NCI-H446 (cell line): ENCODE data around the gene GPC6.
"Not testable (repeated sequence)": the region's sequence is repeated elsewhere in the genome, so short reads cannot be mapped to it uniquely, and the experiment has no call there.

ENCODE experiments used
- DNase-seq, 2 experiments: peaks; one replicate each; lab custom pipeline; 2025; lab: John Stamatoyannopoulos, UW

GPC6 gene

DNA sequence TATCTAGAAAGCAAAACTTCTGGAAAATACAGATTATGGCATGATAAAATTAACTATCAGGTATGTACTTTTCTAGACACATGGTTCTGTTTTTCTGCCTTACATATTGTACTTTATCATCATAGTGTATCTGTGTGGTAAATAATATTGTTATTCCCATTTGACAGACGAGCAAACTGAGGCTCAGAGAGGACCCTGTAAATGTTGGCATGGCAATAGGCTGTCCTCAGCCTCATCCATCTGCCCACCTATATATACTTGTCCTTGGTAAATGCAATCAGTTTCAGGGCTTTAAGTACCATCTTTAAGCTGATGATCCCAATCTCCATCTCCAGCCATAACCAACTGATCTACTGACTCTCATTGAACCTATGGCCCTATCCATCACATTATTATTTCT lies 1074.9 kb downstream of the GPC6 start:
- no peak for DNase-seq

DNA sequence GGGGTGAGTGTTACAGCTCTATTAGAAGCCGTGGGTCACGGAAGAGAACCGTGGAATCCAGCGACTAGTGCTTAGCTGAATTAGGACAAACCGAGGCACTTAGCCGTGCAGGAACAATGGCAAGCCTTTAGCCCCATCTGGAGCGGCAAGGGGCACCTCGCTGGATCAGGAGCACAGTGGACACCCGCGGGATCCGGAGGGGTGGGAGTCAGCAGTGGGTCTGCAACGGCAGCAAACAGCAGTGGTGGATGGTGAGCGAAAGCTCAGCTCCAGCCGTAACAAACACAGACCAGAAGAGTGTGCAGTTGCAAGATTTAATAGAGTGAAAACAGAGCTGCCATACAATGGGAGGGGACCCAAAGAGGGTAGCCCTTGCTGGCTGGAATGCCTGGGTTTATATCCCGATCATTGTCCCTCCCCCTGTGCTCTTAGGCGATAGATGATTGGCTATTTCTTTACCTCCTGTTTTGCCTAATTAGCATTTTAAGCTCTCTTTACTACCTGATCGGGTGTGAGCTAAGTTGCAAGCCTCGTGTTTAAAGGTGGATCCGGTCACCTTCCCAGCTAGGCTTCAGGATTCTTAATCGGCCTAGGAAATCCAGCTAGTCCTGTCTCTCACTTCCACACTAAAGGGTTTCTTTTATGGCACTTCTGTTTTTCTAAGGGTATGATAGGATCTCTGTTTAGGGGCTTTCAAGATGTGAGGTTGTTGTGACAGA lies 1076.4 kb downstream of the GPC6 start:
- not testable (repeated sequence) for DNase-seq

DNA sequence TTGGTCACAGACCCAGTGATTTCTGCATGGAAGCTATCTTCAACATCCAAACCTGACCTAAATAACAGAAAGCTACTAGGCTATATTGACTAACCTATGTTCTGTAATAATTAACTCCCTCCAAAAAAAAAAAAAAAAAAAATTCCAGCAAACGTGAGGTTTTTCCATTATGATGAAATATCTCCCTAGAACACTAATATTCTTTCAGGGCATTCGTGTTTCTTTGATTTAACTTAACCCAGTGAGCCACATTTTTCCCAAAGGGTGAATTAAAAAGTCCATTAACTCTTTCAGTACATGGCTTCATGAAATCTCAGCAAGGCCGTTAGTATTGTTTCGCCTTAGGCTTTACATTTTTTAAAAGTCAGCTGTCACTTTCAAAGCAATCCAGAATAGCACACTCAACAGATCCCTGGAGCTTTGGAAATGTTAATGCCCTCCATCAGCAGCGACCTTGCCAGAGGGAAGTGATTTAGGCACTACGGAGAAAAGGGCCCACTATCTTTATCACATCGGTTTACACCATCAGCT lies 1077.1 kb downstream of the GPC6 start:
- no peak for DNase-seq

DNA sequence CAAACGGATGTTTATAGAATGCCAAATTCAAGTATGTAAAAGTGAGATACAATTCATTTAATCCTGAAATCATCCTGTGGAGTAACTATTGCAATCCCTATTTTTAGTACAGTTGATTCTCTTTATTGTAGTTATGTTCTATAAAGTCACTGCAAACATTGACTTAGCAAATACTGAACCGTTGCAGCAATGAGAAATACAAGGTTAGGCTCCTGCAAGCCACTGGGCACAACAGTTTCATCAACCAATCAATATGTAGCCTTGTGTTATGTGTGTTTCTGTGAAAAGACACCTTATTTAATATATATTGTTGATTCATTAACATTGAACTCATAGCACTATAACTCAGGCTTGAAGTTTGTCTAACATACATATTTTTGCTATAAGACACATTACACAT lies 1078.4 kb downstream of the GPC6 start:
- DNase-seq = no peak

DNA sequence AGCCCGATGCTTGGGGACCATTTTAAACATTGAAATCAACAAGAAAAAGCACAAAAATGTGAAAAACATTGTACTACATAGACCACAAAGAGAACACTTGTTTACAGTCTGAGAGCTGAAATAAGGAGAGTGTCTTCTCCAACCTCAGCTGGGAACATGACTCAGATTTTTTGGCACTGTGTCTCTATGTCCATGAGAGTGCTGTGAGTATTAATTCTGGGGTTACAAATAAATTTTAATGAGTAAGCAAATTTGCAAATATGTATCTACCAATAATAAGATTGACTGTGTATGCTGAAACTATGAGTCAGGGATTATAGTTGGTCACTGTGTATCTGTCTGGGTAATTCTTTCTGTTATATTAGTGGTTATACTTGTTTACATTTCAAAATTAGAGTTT lies 1078.9 kb downstream of the GPC6 start:
- peak in 1 of 2 experiments; percentile 13 for DNase-seq

DNA sequence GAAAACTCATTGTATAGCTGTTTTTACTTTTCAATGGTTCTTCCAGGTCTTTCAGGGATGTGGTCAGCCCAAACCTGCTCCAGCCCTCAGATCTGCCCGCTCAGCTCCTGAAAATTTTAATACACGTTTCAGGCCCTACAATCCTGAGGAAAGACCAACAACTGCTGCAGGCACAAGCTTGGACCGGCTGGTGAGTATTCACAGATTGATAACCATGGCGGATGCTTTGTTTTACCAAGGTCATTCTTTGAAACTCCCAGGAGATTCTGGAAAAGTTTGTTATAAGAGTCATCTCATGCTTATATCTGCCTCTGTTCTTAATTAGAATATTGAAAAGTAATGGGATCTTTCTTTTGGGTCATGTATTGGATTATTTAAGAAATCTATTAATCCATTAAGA lies 1079.3 kb downstream of the GPC6 start:
- DNase-seq = no peak

DNA sequence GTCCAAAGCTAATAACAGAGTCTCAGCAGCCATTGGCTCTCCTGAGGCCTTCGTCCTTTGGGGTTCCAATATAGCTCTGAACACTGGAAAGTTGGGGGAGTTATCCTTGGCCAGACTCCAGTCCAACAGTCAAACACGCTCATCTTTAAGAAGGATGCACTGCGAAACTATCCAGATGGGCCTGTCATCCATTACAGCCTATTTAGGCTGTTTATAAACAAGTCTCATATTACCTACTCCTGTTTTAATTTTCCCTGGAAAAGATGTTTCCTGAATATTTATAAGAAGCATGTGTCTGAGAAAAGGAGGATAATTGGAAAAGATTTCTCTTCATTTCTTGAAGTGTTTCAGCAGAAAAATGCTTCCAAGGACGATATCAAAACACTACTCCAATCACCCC lies 1082.2 kb downstream of the GPC6 start:
- peak in 1 of 2 experiments; percentile 4 for DNase-seq

DNA sequence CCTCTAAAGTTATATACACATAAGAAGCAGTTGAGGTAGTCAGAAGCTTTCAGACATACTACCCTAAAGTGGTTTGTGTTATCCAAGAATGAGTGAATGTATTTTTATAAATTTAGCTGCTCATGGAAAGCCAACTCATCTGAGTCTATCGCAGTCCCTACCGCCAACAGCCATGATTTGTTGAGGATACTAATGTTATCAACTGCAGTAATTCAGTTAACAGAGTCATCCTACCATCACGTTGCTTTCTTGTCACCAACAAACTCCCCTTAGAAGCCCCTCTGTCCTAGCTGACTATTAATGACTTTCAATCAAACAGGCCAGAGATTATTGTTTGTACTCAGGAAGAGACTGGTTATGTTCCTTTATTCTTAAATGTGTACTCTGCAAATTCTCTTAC lies 1083.0 kb downstream of the GPC6 start:
- no peak for DNase-seq

DNA sequence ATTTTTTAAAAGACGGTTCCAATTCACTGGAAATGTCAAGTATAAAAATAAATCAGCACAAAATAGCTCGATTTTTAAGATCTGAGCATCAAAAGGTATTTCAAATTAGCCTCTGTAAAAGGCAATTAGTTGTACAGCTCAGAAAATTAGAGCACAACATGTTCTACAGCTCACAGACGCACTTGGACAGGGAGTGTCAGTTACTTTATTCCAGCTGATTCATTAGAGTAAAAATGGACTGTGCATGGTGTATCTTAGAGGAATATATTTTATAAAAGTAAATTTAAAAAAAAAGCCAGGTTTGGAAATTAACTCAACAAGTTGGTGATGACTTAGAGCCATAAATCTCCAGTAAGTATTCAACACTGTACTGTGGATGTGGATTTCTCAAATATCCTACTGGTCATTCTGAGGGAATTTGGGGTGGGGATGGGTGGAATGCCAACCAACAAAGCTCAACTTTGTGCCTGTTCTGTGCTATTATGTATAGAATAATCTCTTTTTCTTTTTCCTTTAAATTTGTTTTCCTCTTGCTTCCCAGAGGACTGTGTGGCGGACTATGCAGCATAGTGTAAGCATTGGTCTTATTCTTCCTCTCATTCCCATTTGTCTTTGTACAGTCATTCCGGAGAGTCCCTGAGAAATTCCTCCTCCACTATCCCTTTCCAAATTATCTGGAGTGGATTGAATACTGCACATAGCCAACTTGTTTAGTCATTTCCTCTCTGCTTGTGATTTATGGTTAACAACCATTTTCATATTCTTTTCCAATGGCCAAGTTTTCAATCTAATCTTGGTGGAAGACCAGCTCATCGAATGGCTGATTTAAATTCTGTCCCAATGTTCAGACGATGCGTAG lies 1083.6 kb downstream of the GPC6 start:
- DNase-seq = no peak

DNA sequence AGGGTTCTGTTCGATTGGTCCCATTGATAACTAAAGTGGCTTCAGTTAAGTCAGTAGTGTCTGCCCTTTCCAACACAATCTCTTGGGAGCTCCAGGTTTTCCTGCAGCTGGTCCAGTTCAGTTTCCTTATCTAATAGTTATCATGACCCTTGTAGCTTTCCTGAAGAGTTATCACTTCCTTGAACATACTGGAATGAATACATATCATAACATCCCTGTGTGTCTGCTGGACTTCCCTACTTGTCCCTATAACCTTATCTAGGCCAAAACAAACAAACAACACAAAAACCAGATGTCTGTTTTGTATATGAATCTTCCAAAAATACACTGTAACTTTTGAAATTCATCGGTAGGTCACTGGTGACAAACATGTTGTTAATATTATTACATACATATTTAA lies 1085.3 kb downstream of the GPC6 start:
- no peak for DNase-seq

DNA sequence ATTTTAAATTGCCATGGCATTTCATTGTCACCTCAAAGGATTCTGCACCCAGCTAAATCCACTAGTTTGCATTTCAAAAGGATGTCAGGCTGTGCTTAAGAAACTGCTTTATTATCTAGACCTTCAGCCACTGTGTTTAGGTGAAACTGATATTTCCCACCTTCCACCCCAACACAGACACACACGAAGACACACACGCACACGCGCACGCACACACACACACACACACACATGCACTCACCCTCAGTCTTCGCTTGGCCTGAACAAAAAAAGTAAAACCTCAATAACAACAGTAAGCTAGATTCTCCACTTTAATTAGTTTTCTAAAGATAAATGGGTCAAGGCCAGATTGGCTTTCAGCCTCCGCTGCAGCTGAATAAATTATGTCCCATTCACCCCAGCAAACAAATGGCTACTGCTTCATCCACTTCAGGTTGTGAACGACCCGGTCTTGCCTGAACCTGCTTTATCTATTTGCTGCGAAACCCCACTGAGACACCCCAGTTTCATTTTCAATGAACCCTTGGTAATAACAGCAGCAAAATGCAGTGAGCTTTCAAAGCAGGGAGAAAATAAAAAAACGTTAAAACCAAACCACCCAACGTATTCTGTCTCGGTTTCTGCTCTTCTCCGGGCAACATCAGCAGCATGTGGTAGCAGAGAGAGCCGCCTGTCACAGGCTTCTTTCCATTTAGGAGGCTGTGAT lies 1086.1 kb downstream of the GPC6 start:
- DNase-seq = no peak

DNA sequence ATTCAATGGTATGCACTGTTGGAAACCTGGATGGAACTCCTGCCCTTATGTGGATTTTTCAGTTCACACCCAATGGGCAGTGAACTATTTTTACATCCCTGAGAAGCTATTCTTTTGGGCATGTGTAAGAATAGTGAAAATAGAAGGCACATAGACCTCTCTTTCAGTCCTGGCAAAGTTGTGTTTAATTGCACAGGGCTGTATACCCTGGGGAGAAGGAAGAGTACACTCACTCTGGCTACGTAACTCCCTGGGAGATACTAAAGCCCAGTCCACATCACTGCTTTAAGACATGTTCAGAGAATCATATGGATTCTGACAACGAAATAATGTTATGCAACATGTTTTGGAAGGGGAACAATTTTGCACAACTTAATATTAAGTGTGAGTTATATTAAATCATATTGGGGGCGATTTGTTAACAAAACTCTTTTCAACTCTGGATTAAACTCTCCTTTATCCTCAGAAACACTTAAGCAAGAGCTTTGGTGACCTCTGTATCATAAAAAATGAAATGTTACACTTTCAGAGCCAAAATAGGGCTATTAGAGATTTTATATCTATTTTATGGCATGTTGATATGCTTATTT lies 1086.8 kb downstream of the GPC6 start:
- DNase-seq = no peak

DNA sequence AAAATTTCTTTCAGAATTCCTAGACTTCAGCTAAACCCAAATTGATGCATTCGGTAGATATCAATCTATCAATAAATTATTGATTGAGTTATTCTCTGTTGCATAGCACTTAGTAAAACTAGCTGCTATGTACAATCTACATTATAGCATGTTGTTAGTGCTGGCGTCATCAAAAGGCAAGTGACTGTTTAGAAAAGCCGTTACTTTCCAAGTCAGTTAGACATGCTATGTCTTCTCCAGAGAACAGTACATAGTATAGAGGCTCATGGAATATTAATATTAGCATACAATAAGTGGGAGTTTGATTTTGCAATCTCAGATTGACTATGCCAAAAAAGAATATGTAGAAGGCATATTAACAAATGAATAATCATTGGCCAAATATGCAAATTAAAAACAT lies 1087.3 kb downstream of the GPC6 start:
- DNase-seq = no peak

DNA sequence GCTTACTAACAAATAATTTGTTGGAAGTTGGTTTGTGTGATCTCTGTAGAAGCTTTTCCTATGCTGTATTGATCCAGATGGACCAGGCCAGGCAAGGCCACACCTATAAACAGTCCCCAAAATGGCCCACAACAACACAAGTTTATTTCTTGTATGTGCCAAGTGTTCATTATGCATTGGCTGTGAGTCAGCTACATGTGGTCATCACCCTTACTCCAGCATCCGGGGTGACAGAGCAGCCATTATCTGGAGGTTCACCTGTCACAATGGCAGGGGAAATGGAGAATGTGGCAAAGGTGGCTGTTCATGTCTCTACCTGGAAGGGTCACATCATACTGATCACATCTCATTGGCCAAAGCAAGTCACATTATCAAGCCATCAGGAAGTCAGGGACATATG lies 1088.6 kb downstream of the GPC6 start:
- no peak for DNase-seq

DNA sequence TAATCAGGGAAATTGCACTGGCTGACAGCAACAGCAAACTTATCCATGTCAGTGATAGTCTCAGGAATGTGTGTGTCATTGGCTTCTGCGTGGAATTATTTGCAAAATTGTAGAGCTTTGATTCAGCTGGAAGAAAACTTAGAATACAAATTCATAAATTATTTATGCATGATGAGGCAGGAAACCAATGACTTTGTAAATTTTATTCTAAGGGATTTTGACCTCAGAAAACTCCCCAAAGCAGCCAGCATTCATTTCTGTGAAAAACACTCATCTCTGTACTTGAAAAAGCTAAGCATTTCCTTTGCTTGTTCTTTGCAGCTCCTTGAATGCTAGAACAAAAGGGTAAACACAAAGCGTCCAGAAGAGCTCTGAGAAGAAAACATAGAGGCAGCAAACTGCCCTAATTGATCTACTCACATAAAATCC lies 1090.5 kb downstream of the GPC6 start:
- no peak for DNase-seq

DNA sequence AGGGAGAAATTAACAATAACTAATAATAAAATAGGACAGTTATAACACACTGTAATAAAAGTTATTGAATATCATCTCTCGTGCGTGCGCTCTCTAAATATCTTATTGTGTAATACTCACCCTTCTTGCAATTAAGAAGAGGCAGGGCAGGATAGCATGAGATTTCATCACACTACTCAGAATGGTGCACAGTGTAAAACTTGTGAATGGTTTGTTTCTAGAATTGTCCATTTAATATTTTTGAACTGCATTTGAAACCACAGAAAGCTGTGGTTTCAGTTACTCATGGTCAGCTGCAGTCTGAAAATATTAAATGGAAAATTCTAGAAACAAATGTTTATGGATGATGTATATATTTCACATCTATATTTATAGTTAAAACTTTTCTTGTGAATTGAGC lies 1091.8 kb downstream of the GPC6 start:
- no peak for DNase-seq

DNA sequence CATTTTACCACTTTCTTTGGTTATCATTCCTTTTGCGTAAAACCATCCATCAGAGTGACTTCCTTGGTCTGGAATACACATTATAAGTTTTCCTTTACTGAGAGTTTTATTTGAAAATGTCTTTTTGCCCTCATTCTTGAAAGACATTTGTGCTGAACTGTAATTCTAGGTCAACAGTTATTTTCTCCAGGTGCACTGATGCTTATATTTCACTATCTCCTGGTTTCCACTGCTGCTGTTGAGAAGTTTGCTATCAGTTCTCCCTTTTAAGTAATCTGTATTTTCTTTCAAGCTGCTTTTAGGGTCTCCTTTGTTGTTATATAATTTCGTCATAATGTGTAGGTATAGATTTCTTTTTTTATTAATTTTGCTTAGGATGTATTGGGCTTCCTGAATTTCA lies 1092.9 kb downstream of the GPC6 start:
- DNase-seq = no peak

DNA sequence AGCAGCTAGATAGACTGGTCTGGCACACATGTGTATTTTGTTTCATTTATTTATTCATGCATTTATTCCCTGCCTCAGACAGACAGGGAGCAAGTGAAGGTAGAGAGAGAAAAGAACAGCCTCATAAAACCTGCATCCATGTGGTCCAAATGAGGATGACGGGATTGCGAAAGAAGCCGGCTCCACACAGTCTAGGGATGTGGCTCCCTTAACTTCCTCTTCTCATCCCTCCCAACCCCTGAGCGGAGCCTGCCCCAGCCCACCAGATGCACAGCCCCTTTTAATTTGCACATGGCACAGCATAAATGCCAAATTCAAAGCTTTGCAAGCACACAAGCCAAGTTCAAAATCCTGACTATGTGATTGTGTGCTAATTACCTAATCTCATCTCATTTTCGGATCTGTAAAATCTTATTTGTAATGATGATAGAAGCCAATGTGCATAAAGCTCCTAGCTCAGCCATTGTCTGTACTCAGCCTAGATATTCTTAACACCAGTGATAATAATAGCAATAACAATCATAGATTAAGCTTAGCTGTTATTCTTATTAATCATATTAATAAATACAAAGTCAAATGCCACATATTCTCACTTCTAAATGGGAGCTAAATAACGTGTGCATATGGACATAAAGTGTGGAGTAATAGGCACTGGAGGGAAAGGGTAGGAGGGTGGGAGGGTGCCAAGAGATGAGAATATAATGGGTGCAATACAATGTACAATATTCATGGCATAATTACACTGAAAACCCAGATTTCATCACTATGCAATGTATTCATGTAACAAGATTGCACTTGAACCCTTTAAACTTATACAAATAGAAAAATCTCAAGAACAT lies 1096.5 kb downstream of the GPC6 start:
- DNase-seq = no peak

DNA sequence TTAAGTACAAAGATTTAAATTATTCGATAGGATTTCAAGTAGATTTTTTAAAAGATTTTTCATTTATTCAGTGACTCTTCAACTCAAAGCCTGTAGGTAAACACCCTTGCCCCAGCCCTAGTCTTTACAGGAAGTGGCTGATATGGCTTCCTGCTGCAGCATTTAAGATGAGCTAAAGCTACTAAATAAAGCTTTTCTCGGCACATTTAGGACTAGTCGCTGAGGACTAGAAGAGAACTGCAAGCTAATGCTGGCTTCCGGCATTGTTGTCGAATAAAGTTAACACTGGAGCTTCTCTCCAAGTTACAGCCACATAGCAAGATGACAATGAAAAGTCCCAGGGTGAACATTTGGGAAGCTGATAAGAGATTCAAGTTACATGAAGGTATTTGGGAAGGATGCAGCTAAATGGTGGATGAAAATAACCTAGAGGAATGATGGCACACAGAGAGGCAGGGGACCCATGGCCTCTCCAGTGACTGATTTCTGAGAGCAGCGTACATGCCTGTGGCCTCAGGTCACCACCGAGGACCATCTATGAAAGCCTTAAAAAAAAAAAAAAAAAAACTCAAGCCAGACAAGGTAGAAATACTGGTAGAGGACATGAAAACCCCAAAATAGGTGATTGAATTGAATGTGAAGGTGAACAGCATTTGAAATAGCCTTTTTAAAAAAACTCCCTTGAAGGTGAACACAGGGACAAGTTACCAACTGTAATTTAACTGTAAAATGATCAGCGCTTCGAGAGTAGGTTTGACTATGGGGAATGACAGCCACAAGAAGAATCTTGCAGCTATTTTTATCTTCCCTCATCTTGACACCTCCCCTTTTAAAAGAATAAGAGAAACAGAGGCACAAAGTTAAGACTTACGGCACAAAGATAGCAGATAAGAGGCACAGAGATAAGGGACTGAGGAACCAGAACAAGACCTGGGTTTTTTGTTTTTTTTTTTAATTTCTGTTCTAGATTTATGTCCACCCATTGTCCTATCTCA lies 1097.5 kb downstream of the GPC6 start:
- no peak for DNase-seq
